OCI-LY1 (cell line): ENCODE results near the gene TPM1.

Source experiments
- H2AFZ ChIP-seq: fragments of 200-600 bp; sonication (generic), shearing (Covaris generic); 2 replicates; pipeline ENCODE4 v1.6.0; 2014; ENCODE audit warnings: antibody characterized with exemption, mild to moderate bottlenecking, low read length
- H3F3A ChIP-seq: fragments of 200-600 bp; sonication (generic), shearing (Covaris generic); 2 replicates; pipeline ENCODE4 v1.6.0; 2014; ENCODE audit warnings: mild to moderate bottlenecking, antibody characterized with exemption, low read length, moderate library complexity; ENCODE audit not compliant: insufficient read depth
- H3K27ac ChIP-seq: fragments of 200-600 bp; sonication (generic); 2 replicates; pipeline ENCODE4 v1.5.1; 2014; ENCODE audit warnings: low read length, mixed run types, mild to moderate bottlenecking, low read depth; ENCODE audit not compliant: poor library complexity, severe bottlenecking
- H3K27me3 ChIP-seq: fragments of 200-600 bp; sonication (generic); 2 replicates; pipeline ENCODE4 v1.6.0; 2014; ENCODE audit warnings: antibody characterized with exemption, mild to moderate bottlenecking, low read length, moderate library complexity; ENCODE audit not compliant: insufficient read depth
- H3K36me3 ChIP-seq: fragments of 200-600 bp; sonication (generic); 2 replicates; pipeline ENCODE4 v1.6.1; 2014; ENCODE audit warnings: mild to moderate bottlenecking, antibody characterized with exemption, low read length, moderate library complexity, mixed read lengths; ENCODE audit not compliant: insufficient read depth
- H3K4me1 ChIP-seq: fragments of 200-600 bp; sonication (generic); 2 replicates; pipeline ENCODE4 v1.5.1; 2014; ENCODE audit warnings: mild to moderate bottlenecking, low read length, moderate library complexity; ENCODE audit not compliant: insufficient read depth, severe bottlenecking
- H3K4me2 ChIP-seq: fragments of 200-600 bp; sonication (generic), shearing (Covaris generic); 2 replicates; pipeline ENCODE4 v1.6.1; 2014; ENCODE audit warnings: low read length
- H3K4me3 ChIP-seq: fragments of 200-600 bp; sonication (generic); 2 replicates; pipeline ENCODE4 v1.5.1; 2014; ENCODE audit warnings: low read length, low read depth, mild to moderate bottlenecking, mixed read lengths; ENCODE audit not compliant: poor library complexity, severe bottlenecking
- H3K79me2 ChIP-seq: fragments of 200-600 bp; shearing (Covaris generic); 2 replicates; pipeline ENCODE4 v1.6.1; 2016; ENCODE audit warnings: mixed run types, low read length, mixed read lengths; ENCODE audit not compliant: insufficient read depth
- H3K9ac ChIP-seq: fragments of 200-600 bp; sonication (generic), shearing (Covaris generic); 2 replicates; pipeline ENCODE4 v1.6.1; 2014; ENCODE audit warnings: mild to moderate bottlenecking, low read length, mixed read lengths
- H3K9me2 ChIP-seq: fragments of 200-600 bp; sonication (generic), shearing (Covaris generic); 2 replicates; pipeline ENCODE4 v1.6.1; 2014; ENCODE audit warnings: low read depth, mild to moderate bottlenecking, low read length, mixed read lengths
- H3K9me3 ChIP-seq: fragments of 200-600 bp; shearing (Covaris generic); 2 replicates; pipeline ENCODE4 v1.6.1; 2014; ENCODE audit warnings: low read length, mixed read lengths
- H4K20me1 ChIP-seq: fragments of 200-600 bp; sonication (generic), shearing (Covaris generic); 2 replicates; pipeline ENCODE4 v1.6.0; 2016; ENCODE audit warnings: mild to moderate bottlenecking, low read length; ENCODE audit not compliant: insufficient read depth
- EZH2 ChIP-seq: fragments of 200-600 bp; sonication (generic), shearing (Covaris generic); IDR thresholded peaks from 2 replicates; pipeline ENCODE4 v1.8.0; 2017; ENCODE audit warnings: borderline replicate concordance, mixed run types, mild to moderate bottlenecking, antibody characterized with exemption, low read length, moderate library complexity, mixed read lengths
- TF ChIP-seq, protein P1 (sequence below): fragments of 200-600 bp; sonication (generic), shearing (Covaris generic); IDR thresholded peaks from 2 replicates; pipeline ENCODE4 v1.5.1; 2017; ENCODE audit warnings: mild to moderate bottlenecking, antibody characterized with exemption, low read length, moderate library complexity, mixed read lengths

The TPM1 gene

DNA sequence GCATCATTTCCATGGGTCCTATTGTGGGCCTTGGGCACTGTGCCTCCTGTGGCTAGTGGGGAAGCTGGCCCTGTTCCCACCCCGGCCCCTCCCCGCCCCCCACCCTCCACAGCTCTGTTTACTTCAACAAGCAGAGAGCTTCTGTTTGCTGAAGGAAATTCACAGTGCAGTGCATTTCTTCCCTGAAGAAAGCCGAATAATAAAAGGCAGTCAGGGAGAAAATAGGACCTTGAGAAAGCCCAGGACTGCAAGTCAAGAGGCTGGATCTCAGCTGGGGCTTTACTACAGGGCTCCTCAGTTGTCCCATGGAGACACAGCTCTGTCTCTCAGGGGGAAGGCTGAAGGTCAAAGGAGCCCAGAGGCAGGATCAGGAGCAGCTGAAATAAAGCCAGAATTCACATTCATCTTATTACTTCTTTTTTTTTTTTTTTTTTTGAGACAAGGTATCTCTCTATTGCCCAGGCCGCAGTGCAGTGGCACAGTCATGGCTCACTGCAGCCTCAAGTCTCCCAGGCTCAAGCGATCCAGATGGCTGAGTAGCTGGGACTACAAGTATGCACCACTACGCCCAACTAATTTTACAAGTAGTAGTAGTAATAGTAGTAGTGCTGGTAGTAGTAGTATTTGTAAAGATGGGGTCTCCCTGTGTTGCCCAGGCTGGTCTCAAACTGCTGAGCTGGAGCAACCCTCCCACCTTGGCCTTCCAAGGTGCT lies 46.1 kb downstream of the TPM1 start:
- Histone ChIP-seq H3K27ac (no peak overlapping the region), H3K79me2 (no peaks in the 10 kb centered on the region), H3K9me2 (no peaks in the 10 kb centered on the region), H3F3A (no peaks in the 10 kb centered on the region), H3K9ac (no peak overlapping the region), H3K36me3 (no peaks in the 10 kb centered on the region), H3K4me1 (no peaks in the 10 kb centered on the region), H3K27me3 (no peaks in the 10 kb centered on the region), H4K20me1 (no peaks in the 10 kb centered on the region), H3K9me3 (no peaks in the 10 kb centered on the region), H2AFZ (no peak overlapping the region), H3K4me2 (no peak overlapping the region), H3K4me3 (no peak overlapping the region)
- TF ChIP-seq, protein P1, sequence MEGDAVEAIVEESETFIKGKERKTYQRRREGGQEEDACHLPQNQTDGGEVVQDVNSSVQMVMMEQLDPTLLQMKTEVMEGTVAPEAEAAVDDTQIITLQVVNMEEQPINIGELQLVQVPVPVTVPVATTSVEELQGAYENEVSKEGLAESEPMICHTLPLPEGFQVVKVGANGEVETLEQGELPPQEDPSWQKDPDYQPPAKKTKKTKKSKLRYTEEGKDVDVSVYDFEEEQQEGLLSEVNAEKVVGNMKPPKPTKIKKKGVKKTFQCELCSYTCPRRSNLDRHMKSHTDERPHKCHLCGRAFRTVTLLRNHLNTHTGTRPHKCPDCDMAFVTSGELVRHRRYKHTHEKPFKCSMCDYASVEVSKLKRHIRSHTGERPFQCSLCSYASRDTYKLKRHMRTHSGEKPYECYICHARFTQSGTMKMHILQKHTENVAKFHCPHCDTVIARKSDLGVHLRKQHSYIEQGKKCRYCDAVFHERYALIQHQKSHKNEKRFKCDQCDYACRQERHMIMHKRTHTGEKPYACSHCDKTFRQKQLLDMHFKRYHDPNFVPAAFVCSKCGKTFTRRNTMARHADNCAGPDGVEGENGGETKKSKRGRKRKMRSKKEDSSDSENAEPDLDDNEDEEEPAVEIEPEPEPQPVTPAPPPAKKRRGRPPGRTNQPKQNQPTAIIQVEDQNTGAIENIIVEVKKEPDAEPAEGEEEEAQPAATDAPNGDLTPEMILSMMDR: no peak

DNA sequence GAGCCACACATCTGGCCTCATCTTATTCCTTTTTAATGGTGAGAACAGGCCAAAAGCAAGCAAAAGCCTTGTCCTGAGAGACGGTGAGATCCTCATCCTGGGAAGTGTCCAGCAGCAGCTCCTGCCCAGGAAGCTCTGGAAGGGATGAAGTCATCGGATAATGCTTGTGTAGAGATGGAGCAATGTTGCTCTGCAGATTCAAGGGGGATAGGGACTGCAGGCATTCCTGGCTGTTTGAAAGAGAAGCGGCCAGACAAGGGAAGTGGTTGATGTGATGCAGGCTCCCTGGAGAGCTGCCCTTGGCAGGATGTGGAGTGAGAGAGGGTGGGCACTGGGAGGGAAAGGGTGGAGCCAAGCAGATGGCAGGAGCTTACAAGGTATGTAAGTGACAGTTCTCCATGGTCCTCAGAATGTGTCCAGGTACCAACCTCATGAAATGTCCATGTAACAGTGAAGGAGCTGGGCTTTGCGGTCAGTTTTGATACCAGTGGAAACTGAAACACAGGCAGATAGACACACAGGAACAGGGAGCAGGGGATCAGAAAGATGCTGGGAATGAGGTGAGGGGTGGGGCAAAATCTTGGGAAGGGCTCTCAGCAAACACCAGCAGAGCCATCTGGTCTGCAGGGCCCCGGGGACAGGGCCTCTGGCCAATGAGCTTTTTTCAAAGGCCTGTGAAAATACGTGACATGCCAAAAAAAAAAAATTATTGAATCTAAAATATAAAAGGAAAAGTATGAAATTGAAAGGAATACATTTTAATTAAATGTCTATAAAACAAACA lies 46.9 kb downstream of the TPM1 start:
- no peaks in the 10 kb centered on the region for H3F3A ChIP-seq
- H3K27ac ChIP-seq: no peak overlapping the region
- no peaks in the 10 kb centered on the region for H3K79me2 ChIP-seq
- H3K36me3 ChIP-seq: no peaks in the 10 kb centered on the region
- no peak overlapping the region for H3K4me3 ChIP-seq
- no peaks in the 10 kb centered on the region for H3K9me3 ChIP-seq
- H3K4me2 ChIP-seq: no peak overlapping the region
- H3K4me1 ChIP-seq: no peaks in the 10 kb centered on the region
- no peaks in the 10 kb centered on the region for H3K27me3 ChIP-seq
- no peak for TF ChIP-seq EZH2
- TF ChIP-seq, protein P1: no peak
- H3K9me2 ChIP-seq: no peaks in the 10 kb centered on the region
- H3K9ac ChIP-seq: no peak overlapping the region
- no peak overlapping the region for H2AFZ ChIP-seq
- H4K20me1 ChIP-seq: no peaks in the 10 kb centered on the region

DNA sequence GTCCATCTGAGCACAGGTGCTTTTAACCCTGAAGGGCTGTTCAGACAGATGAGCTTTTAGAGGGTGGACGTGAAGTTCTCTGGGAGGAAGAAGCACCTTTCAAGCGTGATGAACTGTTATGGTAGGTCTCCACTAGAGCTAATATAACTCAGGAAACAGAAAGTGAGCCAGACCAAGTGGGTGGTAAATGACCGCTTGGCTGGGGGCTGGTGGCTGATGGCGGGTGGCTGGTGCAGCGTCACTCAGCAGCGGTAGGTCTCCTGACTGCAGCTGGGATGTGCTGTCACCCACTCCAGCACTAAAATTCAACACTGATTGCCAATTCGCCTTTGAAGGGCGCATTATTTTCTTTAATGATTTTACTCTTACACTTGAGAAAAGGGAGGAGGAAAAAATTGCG lies 47.9 kb downstream of the TPM1 start:
- Histone ChIP-seq H3K27me3 (no peaks in the 10 kb centered on the region), H3K9ac (no peak overlapping the region), H3K4me1 (no peaks in the 10 kb centered on the region), H3K4me3 (no peak overlapping the region), H3K79me2 (no peaks in the 10 kb centered on the region), H3K27ac (no peak overlapping the region), H3F3A (no peaks in the 10 kb centered on the region), H3K9me3 (no peaks in the 10 kb centered on the region), H4K20me1 (no peaks in the 10 kb centered on the region), H2AFZ (no peak overlapping the region), H3K4me2 (no peak overlapping the region), H3K36me3 (no peaks in the 10 kb centered on the region), H3K9me2 (no peaks in the 10 kb centered on the region)
- TF ChIP-seq EZH2: no peak
- TF ChIP-seq, protein P1: no peak
